Measurements from ENCODE around the gene EBF4. TPM values are rescaled to one million over a fixed set of nuclear protein-coding genes. Genes with fewer than 3 reads are reported as not detected.

The EBF4 gene
- total and polyA plus RNA-seq, 2 donors (not counting 1 experiment from before 2014, with no cell fraction given): 0.81 to 5.0 TPM

DNA sequence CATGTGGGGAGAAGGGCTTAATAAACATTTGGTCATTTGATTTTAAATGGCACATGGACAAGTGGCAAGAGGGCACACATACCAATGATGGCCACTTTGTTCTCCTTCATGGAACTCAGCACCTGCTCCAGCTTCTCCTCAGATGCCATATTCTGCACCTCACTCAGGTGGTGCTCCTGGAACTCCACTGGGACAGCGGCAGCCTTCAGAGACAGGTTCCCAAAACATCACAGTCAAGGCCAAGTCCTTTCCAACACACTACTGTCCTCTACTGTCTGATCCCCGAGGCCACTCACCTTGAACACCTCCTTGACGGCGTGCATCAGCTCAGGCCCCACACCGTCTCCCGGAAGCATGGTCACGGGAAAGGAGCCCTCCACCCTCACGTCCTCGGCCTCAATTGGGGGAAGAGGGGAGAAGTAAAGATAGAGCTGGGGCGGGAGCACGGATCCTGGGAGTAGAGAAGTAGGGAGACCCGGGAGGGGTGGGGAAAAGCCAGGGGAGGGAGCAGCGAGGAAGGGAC is 29.2 kb upstream of the EBF4 start:
- peaks cover 0 to 1% (median 0%) of the 10 kb centered on the region in 4 experiments for H3K27me3 ChIP-seq (replicated peaks in 1 of 4; ENCODE audit: control extremely low read depth in 1 of 4, control insufficient read depth in 3 of 4, insufficient read depth in 4 of 4, low read length in 3 of 4)
- Mint-ChIP-seq H3K9me3 (ENCODE audit: insufficient read depth) (no peaks in the 10 kb centered on the region), H3K27ac (peak overlapping the region; percentile 98), H3K4me3 (peak overlapping the region; percentile 92), H3K27me3 (peaks cover 7% of the 10 kb centered on the region), H3K4me1 (peaks cover 20% of the 10 kb centered on the region)
- H3K4me2 ChIP-seq (replicated peaks; ENCODE audit: low read depth, low read length, poor library complexity, severe bottlenecking): peak overlapping the region; percentile 96
- H3K36me3 ChIP-seq (replicated peaks in 1 of 2; ENCODE audit: control extremely low read depth in 1 of 2, control insufficient read depth in 1 of 2, extremely low read depth in 1 of 2, insufficient read depth in 2 of 2, low read length in 1 of 2): peaks cover 0 to 37% of the 10 kb centered on the region in 2 experiments
- TF ChIP-seq EZH2 (IDR thresholded peaks at IDR 0.05; ENCODE audit: borderline replicate concordance, insufficient read depth, low read depth, low read length, poor library complexity, severe bottlenecking): no peak
- TF ChIP-seq, protein P1, sequence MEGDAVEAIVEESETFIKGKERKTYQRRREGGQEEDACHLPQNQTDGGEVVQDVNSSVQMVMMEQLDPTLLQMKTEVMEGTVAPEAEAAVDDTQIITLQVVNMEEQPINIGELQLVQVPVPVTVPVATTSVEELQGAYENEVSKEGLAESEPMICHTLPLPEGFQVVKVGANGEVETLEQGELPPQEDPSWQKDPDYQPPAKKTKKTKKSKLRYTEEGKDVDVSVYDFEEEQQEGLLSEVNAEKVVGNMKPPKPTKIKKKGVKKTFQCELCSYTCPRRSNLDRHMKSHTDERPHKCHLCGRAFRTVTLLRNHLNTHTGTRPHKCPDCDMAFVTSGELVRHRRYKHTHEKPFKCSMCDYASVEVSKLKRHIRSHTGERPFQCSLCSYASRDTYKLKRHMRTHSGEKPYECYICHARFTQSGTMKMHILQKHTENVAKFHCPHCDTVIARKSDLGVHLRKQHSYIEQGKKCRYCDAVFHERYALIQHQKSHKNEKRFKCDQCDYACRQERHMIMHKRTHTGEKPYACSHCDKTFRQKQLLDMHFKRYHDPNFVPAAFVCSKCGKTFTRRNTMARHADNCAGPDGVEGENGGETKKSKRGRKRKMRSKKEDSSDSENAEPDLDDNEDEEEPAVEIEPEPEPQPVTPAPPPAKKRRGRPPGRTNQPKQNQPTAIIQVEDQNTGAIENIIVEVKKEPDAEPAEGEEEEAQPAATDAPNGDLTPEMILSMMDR (IDR thresholded peaks at IDR 0.05): no peak
- ATAC-seq (ENCODE audit: low read depth): no peak
- ChIA-PET POLR2A (interaction anchor here (2.0 to 3.8 kb wide), 2 partner anchors 10 to 193 kb away, joined by 6 to 57 read pairs; partner anchors contain the start of genes NOP56 and SNRPB), CTCF (interaction anchor here (0.6 to 3.4 kb wide), 4 partner anchors 11 to 216 kb away, joined by 3 to 22 read pairs (median 3); partner anchors contain the start of gene NOP56)
- H3K4me3 ChIP-seq (ENCODE audit: control extremely low read depth in 1 of 5, extremely low read depth in 1 of 5, insufficient read depth in 1 of 5, low read depth in 2 of 5, low read length in 4 of 5): peak overlapping the region; percentile 71 to 96 (median 80)
- peak overlapping the region; percentile 88 to 98 for H3K27ac ChIP-seq (ENCODE audit: low read length in 2 of 2)
- WGBS (ENCODE audit: insufficient coverage): 8% methylated on average over 7 of the region's 13 CpGs
- H3K79me2 ChIP-seq (ENCODE audit: control insufficient read depth, insufficient read depth, low read length): peaks cover 13% of the 10 kb centered on the region
- peak overlapping the region; percentile 79 for H3K9ac ChIP-seq (ENCODE audit: low read length)
- peaks cover 13 to 14% of the 10 kb centered on the region in 2 donors for H3K4me1 ChIP-seq (ENCODE audit: control insufficient read depth in 2 of 2, insufficient read depth in 2 of 2, low read length in 2 of 2)
- DNase-seq: no peak
- no peaks in the 10 kb centered on the region for H3K9me3 ChIP-seq (ENCODE audit: control extremely low read depth in 1 of 3, control insufficient read depth in 2 of 3, insufficient read depth in 1 of 3, low read length in 2 of 3)
- intact Hi-C loops (cut with micrococcal nuclease): no loop called here
- peaks cover 8% of the 10 kb centered on the region for H4K20me1 ChIP-seq (ENCODE audit: control insufficient read depth, insufficient read depth, low read length, poor library complexity, severe bottlenecking)
- peak overlapping the region; percentile 90 for H2AFZ ChIP-seq (ENCODE audit: insufficient read depth, low read depth, low read length, poor library complexity, severe bottlenecking)
